NB4 (cell line): ENCODE data around the gene CYTH3.

Source experiments
- DNase-seq: peaks from one replicate; pipeline ENCODE4 v3.0.0; 2010; ENCODE audit warnings: low read depth
- H3K4me3 ChIP-seq: one replicate; pipeline ENCODE4 v1.5.1; 2011; ENCODE audit warnings: mild to moderate bottlenecking, low read depth, low read length, moderate library complexity
- CTCF ChIP-seq: IDR thresholded peaks from one replicate; pipeline ENCODE4 v1.5.1; 2012; ENCODE audit warnings: low read depth, low read length
- MAX ChIP-seq: IDR thresholded peaks from 2 replicates; pipeline ENCODE4 v1.6.1; 2011; ENCODE audit warnings: low read depth, low read length
- MYC ChIP-seq: IDR thresholded peaks from 2 replicates; pipeline ENCODE4 v1.6.1; 2011; ENCODE audit warnings: low read depth, low read length
- POLR2A ChIP-seq: IDR thresholded peaks from 2 replicates; pipeline ENCODE4 v1.6.1; 2011; ENCODE audit warnings: mild to moderate bottlenecking; ENCODE audit not compliant: insufficient read length; ENCODE audit errors: extremely low read depth

Gene CYTH3

DNA sequence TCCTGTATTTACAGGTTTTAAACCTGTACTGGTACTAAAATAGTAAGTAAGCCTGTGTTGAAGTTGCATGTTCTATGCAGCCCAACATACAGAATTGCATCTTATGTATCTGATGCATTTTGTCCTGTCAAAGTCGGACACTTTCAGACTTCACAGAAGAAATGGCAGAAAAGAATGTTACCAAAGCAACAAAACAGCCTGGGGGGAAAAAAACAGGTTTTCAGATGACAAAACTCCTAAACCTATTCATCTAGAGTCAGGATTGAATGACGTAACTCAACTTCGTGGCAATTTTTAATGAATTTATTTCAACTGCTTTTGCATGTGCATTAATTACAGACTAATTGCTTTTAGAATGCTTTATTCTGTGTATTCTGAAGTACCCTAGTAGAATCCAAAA, 28.4 kb downstream of the CYTH3 start:
- no peak overlapping the region for H3K4me3 ChIP-seq
- TF ChIP-seq MYC, result no peak
- no peak for TF ChIP-seq CTCF
- TF ChIP-seq MAX, result no peak
- TF ChIP-seq POLR2A, result no peak
- DNase-seq, result no peak

GRCh38 chr7:6243168-6243567, 29.3 kb downstream of the CYTH3 start:
- DNase-seq, result no peak
- TF ChIP-seq MYC, result no peak
- no peak for TF ChIP-seq MAX
- TF ChIP-seq POLR2A, result no peak
- no peak for TF ChIP-seq CTCF

DNA sequence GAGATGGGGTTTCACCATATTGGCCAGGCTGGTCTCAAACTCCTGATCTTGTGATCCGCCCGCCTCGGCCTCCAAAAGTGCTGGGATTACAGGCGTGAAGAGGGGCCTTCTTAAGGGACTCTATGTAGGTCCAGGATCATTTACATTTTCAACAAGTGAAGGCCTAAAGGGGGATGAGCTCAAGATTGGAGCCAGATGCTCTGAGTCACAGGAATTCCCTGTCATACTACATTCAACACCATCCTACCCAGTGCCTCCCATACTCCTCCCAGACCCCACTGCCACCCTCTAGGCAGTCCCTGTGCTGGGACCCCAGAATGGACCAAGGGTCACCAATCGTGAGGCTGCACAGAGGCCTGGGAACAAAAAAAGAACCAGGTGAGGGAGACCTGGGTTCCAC, 29.9 kb downstream of the CYTH3 start:
- DNase-seq, result no peak
- no peak overlapping the region for H3K4me3 ChIP-seq
- no peak for TF ChIP-seq MAX
- no peak for TF ChIP-seq POLR2A
- no peak for TF ChIP-seq MYC
- TF ChIP-seq CTCF, result no peak

More at GRCh38 chr7:6243168-6243567, 29.3 kb downstream of the CYTH3 start:
- H3K4me3 ChIP-seq, result no peak overlapping the region

DNA sequence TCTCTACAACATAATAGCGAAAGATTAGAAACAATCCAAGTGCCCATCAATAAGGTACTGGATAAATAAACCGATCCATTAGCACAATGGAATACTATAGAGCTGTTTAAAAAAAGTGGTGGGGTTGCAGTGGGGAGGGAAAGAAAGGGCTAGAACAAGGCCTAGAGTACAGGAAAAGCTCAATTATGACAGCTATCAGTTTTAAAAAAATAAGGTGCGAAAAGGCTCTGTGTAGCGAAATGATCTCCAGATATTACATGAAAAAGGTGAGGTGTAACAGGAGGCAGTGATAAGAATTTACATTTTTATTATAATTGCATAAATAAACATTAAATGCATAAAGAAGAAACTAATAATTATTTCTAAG, 30.8 kb downstream of the CYTH3 start:
- no peak overlapping the region for H3K4me3 ChIP-seq
- no peak for DNase-seq
- TF ChIP-seq MYC (no peak), MAX (no peak), POLR2A (no peak), CTCF (no peak)

GRCh38 chr7:6238309-6238925, 34.0 kb downstream of the CYTH3 start:
- H3K4me3 ChIP-seq, result no peak overlapping the region
- DNase-seq, result no peak
- TF ChIP-seq CTCF, result no peak
- TF ChIP-seq POLR2A, result no peak
- TF ChIP-seq MYC, result no peak
- TF ChIP-seq MAX, result no peak
